GM18517 (cell line): ENCODE data around the gene TLR10.
"Not testable (repeated sequence)": the region's sequence is repeated elsewhere in the genome, so short reads cannot be mapped to it uniquely, and the experiment has no call there.

Source experiments
- ATAC-seq: cut with Tn5 transposase; IDR thresholded peaks from one replicate; pipeline ENCODE4 v1.9.1; 2021; ENCODE audit warnings: mild to moderate bottlenecking, moderate library complexity; ENCODE audit not compliant: unreplicated experiment

TLR10 gene

GRCh38 chr4:38769857-38770256 is 12.9 kb downstream of the TLR10 start:
- ATAC-seq: no peak

GRCh38 chr4:38769441-38769840 is 13.3 kb downstream of the TLR10 start:
- no peak for ATAC-seq

- no peak for ATAC-seq
Measured at GRCh38 chr4:38768968-38769394, 13.8 kb downstream of the TLR10 start.

GRCh38 chr4:38766940-38767339 is 15.8 kb downstream of the TLR10 start:
- ATAC-seq: not testable (repeated sequence)

- ATAC-seq: no peak
Measured at GRCh38 chr4:38765382-38765781, 17.4 kb downstream of the TLR10 start.

GRCh38 chr4:38764277-38764676 is 18.5 kb downstream of the TLR10 start:
- no peak for ATAC-seq

- ATAC-seq: peak; percentile 34
Measured at GRCh38 chr4:38762560-38762959, 20.2 kb downstream of the TLR10 start.

- ATAC-seq: no peak
Measured at GRCh38 chr4:38759790-38760122, 23.0 kb downstream of the TLR10 start.

GRCh38 chr4:38759113-38759789 is 23.5 kb downstream of the TLR10 start:
- no peak for ATAC-seq

GRCh38 chr4:38757945-38758600 is 24.7 kb downstream of the TLR10 start:
- ATAC-seq: no peak

- no peak for ATAC-seq
Measured at GRCh38 chr4:38752941-38753806, 29.6 kb downstream of the TLR10 start.

GRCh38 chr4:38752372-38752940 is 30.3 kb downstream of the TLR10 start:
- peak; percentile 95 for ATAC-seq

- no peak for ATAC-seq
Measured at GRCh38 chr4:38751341-38752010, 31.3 kb downstream of the TLR10 start.

- ATAC-seq: no peak
Measured at GRCh38 chr4:38749336-38749735, 33.5 kb downstream of the TLR10 start.

- ATAC-seq: no peak
Measured at GRCh38 chr4:38747629-38748028, 35.2 kb downstream of the TLR10 start.

- ATAC-seq: no peak
Measured at GRCh38 chr4:38745881-38746280, 36.9 kb downstream of the TLR10 start.

GRCh38 chr4:38743866-38744265 is 38.9 kb downstream of the TLR10 start:
- ATAC-seq: no peak

GRCh38 chr4:38740303-38740702 is 42.5 kb downstream of the TLR10 start:
- ATAC-seq: no peak

- ATAC-seq: no peak
Measured at GRCh38 chr4:38738940-38739803, 43.6 kb downstream of the TLR10 start.

- ATAC-seq: no peak
Measured at GRCh38 chr4:38735870-38736269, 46.9 kb downstream of the TLR10 start.
